ENCODE data around the gene ABCB8. TPM values are rescaled to one million over a fixed set of nuclear protein-coding genes. Genes with fewer than 3 reads are reported as not detected.

Gene ABCB8
- total RNA-seq, 1 donor from 2014 or later = 38.1 TPM

- H3K9me3 Mint-ChIP-seq (ENCODE audit: unreplicated experiment) = no peaks in the 10 kb centered on the region
- no peak for TF ChIP-seq CTCF (IDR thresholded peaks at IDR 0.05)
- peaks cover 7% of the 10 kb centered on the region for H3K36me3 Mint-ChIP-seq (ENCODE audit: unreplicated experiment)
- H3K4me1 Mint-ChIP-seq (ENCODE audit: unreplicated experiment) = peaks cover 31% of the 10 kb centered on the region
- H3K4me3 Mint-ChIP-seq (ENCODE audit: unreplicated experiment) = no peak overlapping the region
- no peak overlapping the region for H3K27ac Mint-ChIP-seq (ENCODE audit: unreplicated experiment)
- DNase-seq (ENCODE audit: extremely low spot score, unreplicated experiment) = no peak
- no peaks in the 10 kb centered on the region for H3K27me3 Mint-ChIP-seq (ENCODE audit: unreplicated experiment)
Measured at GRCh38 chr7:151043959-151044358, 15.7 kb downstream of the ABCB8 start.

GRCh38 chr7:151045262-151045661 lies 17.0 kb downstream of the ABCB8 start:
- no peak for DNase-seq (ENCODE audit: extremely low spot score, unreplicated experiment)
- Mint-ChIP-seq H3K36me3 (ENCODE audit: unreplicated experiment) (peaks cover 7% of the 10 kb centered on the region), H3K27me3 (ENCODE audit: unreplicated experiment) (no peaks in the 10 kb centered on the region), H3K4me1 (ENCODE audit: unreplicated experiment) (peaks cover 19% of the 10 kb centered on the region), H3K4me3 (ENCODE audit: unreplicated experiment) (no peak overlapping the region), H3K9me3 (ENCODE audit: unreplicated experiment) (no peaks in the 10 kb centered on the region), H3K27ac (ENCODE audit: unreplicated experiment) (no peak overlapping the region)
- no peak for TF ChIP-seq CTCF (IDR thresholded peaks at IDR 0.05)

GRCh38 chr7:151045967-151046366 lies 17.7 kb downstream of the ABCB8 start:
- no peak for TF ChIP-seq CTCF (IDR thresholded peaks at IDR 0.05)
- peaks cover 7% of the 10 kb centered on the region for H3K36me3 Mint-ChIP-seq (ENCODE audit: unreplicated experiment)
- DNase-seq (ENCODE audit: extremely low spot score, unreplicated experiment) = no peak
- no peaks in the 10 kb centered on the region for H3K9me3 Mint-ChIP-seq (ENCODE audit: unreplicated experiment)
- H3K4me3 Mint-ChIP-seq (ENCODE audit: unreplicated experiment) = no peak overlapping the region
- peaks cover 19% of the 10 kb centered on the region for H3K4me1 Mint-ChIP-seq (ENCODE audit: unreplicated experiment)
- H3K27ac Mint-ChIP-seq (ENCODE audit: unreplicated experiment) = no peak overlapping the region
- no peaks in the 10 kb centered on the region for H3K27me3 Mint-ChIP-seq (ENCODE audit: unreplicated experiment)

GRCh38 chr7:151046603-151047573 lies 18.6 kb downstream of the ABCB8 start:
- H3K36me3 Mint-ChIP-seq (ENCODE audit: unreplicated experiment) = peaks cover 7% of the 10 kb centered on the region
- H3K4me3 Mint-ChIP-seq (ENCODE audit: unreplicated experiment) = no peak overlapping the region
- peaks cover 21% of the 10 kb centered on the region for H3K4me1 Mint-ChIP-seq (ENCODE audit: unreplicated experiment)
- H3K27me3 Mint-ChIP-seq (ENCODE audit: unreplicated experiment) = no peaks in the 10 kb centered on the region
- TF ChIP-seq CTCF (IDR thresholded peaks at IDR 0.05) = no peak
- DNase-seq (ENCODE audit: extremely low spot score, unreplicated experiment) = no peak
- no peak overlapping the region for H3K27ac Mint-ChIP-seq (ENCODE audit: unreplicated experiment)
- H3K9me3 Mint-ChIP-seq (ENCODE audit: unreplicated experiment) = no peaks in the 10 kb centered on the region

GRCh38 chr7:151047976-151048815 lies 19.9 kb downstream of the ABCB8 start, which contains the start of gene ASIC3:
ASIC3 (plus strand) TSS chr7:151048531; CDS start chr7:151048886, 355 bp downstream.
- no peak within 1 kb of the TSS for H3K27ac Mint-ChIP-seq (ENCODE audit: unreplicated experiment)
- H3K4me3 Mint-ChIP-seq (ENCODE audit: unreplicated experiment) = no peak within 1 kb of the TSS
- TF ChIP-seq CTCF (IDR thresholded peaks at IDR 0.05) = no peak
- peaks cover 21% of the 10 kb centered on the region for H3K4me1 Mint-ChIP-seq (ENCODE audit: unreplicated experiment)
- H3K36me3 Mint-ChIP-seq (ENCODE audit: unreplicated experiment) = peaks cover 7% of the 10 kb centered on the region
- no peaks in the 10 kb centered on the region for H3K9me3 Mint-ChIP-seq (ENCODE audit: unreplicated experiment)
- H3K27me3 Mint-ChIP-seq (ENCODE audit: unreplicated experiment) = no peaks in the 10 kb centered on the region
- DNase-seq (ENCODE audit: extremely low spot score, unreplicated experiment) = no peak

Measured in osteocyte (in vitro differentiated cells).